Measurements from ENCODE around the gene ERVK3-1. TPM values are rescaled to one million over a fixed set of nuclear protein-coding genes. Genes with fewer than 3 reads are reported as not detected.

ERVK3-1 gene
- polyA plus RNA-seq, 1 of the 3 experiments (the other 2 are of a cell fraction): 69.4 TPM

DNA sequence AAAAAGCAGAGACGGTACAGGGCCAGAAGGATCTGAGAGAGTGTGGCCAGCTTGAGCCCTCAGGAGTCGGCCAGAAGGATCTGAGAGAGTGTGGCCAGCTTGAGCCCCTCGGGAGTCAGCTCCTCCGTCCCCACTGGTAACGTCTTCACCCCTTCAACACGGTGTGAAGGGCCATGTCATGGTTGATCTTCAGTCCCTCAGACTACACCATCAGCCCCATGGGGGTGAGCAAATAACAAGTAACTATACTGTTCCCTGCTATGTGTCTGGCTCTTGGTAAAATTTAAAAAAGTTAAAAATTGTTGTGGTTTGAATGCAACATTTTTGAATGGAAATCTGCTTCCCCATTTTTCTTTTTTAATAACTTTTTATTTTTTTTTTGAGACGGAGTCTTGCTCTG lies 28.0 kb upstream of the ERVK3-1 start:
- peaks cover 5 to 7% of the 10 kb centered on the region in 2 experiments; a peak in 1 of 4 replicates for H3K4me1 ChIP-seq (ENCODE audit: control insufficient read depth in 1 of 2, insufficient read depth in 2 of 2, low read depth in 1 of 2, low read length in 1 of 2)
- H3K27me3 ChIP-seq (ENCODE audit: insufficient read depth): no peaks in the 10 kb centered on the region
- H3F3A ChIP-seq (replicated peaks; ENCODE audit: insufficient read depth): peaks cover 7% of the 10 kb centered on the region
- H3K4me2 ChIP-seq: no peak overlapping the region
- no peak overlapping the region for H3K27ac ChIP-seq (ENCODE audit: low read depth in 2 of 2, low read length in 1 of 2)
- H3K9me2 ChIP-seq: no peaks in the 10 kb centered on the region
- H4K20me1 ChIP-seq (ENCODE audit: insufficient read depth): no peaks in the 10 kb centered on the region
- H3K36me3 ChIP-seq (replicated peaks in 1 of 2; ENCODE audit: control insufficient read depth in 1 of 2, insufficient read depth in 2 of 2, low read length in 1 of 2): peaks cover 3 to 18% of the 10 kb centered on the region in 2 experiments
- TF ChIP-seq, protein P1, sequence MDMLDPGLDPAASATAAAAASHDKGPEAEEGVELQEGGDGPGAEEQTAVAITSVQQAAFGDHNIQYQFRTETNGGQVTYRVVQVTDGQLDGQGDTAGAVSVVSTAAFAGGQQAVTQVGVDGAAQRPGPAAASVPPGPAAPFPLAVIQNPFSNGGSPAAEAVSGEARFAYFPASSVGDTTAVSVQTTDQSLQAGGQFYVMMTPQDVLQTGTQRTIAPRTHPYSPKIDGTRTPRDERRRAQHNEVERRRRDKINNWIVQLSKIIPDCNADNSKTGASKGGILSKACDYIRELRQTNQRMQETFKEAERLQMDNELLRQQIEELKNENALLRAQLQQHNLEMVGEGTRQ (IDR thresholded peaks at IDR 0.05; ENCODE audit: borderline replicate concordance, low read depth, low read length): no peak
- no peak for DNase-seq
- POLR2A ChIA-PET: no interaction called here
- H3K4me3 ChIP-seq (ENCODE audit: low read depth in 2 of 2, low read length in 1 of 2): no peak overlapping the region
- no peak overlapping the region for H2AFZ ChIP-seq (ENCODE audit: low read depth)
- WGBS (ENCODE audit: low lambda C conversion rate): 91% methylated on average over 7 of the region's 7 CpGs
- peaks cover 42% of the 10 kb centered on the region for H3K79me2 ChIP-seq (ENCODE audit: insufficient read depth)
- no peak overlapping the region for H3K9ac ChIP-seq
- peaks cover 13% of the 10 kb centered on the region; the same call in 1 of the 2 replicates for H3K9me3 ChIP-seq
- CTCF ChIA-PET: no interaction called here

DNA sequence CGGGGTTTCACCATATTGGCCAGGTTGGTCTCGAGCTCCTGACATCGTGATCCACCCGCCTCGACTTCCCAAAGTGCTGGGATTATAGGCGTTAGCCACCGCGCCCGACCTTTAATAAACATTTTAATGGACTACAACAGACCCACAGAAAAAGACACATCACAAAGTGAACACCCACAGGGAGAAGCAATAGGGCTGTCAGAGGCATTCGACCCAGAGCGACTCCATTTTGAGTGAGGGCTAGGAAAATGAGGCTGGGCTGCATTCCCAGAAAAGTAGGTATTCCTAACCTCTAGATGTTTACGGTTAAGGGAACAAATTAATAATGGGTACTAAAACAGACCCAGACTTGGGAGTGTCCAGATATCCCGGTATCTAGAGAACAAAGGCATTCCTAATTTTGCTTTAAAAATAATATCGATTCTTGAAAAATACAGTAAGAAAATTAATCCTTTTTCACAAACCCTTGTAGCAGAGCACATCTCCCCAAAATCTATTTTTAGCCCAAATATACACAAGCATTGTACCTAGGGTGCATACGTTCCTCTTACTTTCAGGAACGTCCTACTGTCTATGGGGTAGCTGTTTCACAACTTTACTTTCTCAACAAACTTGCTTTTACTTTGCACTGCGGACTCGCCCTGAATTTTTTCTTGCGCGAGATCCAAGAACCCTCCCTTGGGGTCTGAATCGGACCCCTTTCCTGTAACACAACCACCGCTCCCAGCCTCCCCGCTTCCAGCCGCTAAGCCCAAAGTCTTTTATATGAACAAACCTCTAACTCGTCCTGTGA lies 27.2 kb upstream of the ERVK3-1 start:
- H3K9ac ChIP-seq: peak overlapping the region; percentile 87
- H3K27me3 ChIP-seq (ENCODE audit: insufficient read depth): no peaks in the 10 kb centered on the region
- H3K4me3 ChIP-seq (ENCODE audit: low read depth in 2 of 2, low read length in 1 of 2): peak overlapping the region; percentile 81 to 97
- H3K36me3 ChIP-seq (replicated peaks in 1 of 2; ENCODE audit: control insufficient read depth in 1 of 2, insufficient read depth in 2 of 2, low read length in 1 of 2): peaks cover 3 to 22% of the 10 kb centered on the region in 2 experiments
- 51% methylated on average over 25 of the region's 25 CpGs for WGBS (ENCODE audit: low lambda C conversion rate)
- H2AFZ ChIP-seq (ENCODE audit: low read depth): peak overlapping the region; percentile 100
- peak overlapping the region; percentile 77 for H3K4me2 ChIP-seq
- H3K4me1 ChIP-seq (ENCODE audit: control insufficient read depth in 1 of 2, insufficient read depth in 2 of 2, low read depth in 1 of 2, low read length in 1 of 2): peaks cover 5 to 7% of the 10 kb centered on the region in 2 experiments; a peak in 1 of 4 replicates
- ChIA-PET POLR2A (interaction anchor here (0.6 to 2.0 kb wide), 2 partner anchors 49 to 113 kb away, joined by 3 to 8 read pairs; partner anchors contain the start of gene ZSCAN22), CTCF (no interaction called here)
- H4K20me1 ChIP-seq (ENCODE audit: insufficient read depth): no peaks in the 10 kb centered on the region
- DNase-seq: no peak
- H3K9me3 ChIP-seq: peaks cover 13% of the 10 kb centered on the region; the same call in 1 of the 2 replicates
- H3K27ac ChIP-seq (ENCODE audit: low read depth in 2 of 2, low read length in 1 of 2): peak overlapping the region; percentile 64 to 84
- H3F3A ChIP-seq (replicated peaks; ENCODE audit: insufficient read depth): peaks cover 9% of the 10 kb centered on the region
- H3K79me2 ChIP-seq (ENCODE audit: insufficient read depth): peaks cover 49% of the 10 kb centered on the region
- TF ChIP-seq JUND (IDR thresholded peaks at IDR 0.05): no peak
- TF ChIP-seq, protein P2, sequence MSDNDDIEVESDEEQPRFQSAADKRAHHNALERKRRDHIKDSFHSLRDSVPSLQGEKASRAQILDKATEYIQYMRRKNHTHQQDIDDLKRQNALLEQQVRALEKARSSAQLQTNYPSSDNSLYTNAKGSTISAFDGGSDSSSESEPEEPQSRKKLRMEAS (IDR thresholded peaks at IDR 0.05; ENCODE audit: low read depth): no peak
- no peaks in the 10 kb centered on the region for H3K9me2 ChIP-seq

DNA sequence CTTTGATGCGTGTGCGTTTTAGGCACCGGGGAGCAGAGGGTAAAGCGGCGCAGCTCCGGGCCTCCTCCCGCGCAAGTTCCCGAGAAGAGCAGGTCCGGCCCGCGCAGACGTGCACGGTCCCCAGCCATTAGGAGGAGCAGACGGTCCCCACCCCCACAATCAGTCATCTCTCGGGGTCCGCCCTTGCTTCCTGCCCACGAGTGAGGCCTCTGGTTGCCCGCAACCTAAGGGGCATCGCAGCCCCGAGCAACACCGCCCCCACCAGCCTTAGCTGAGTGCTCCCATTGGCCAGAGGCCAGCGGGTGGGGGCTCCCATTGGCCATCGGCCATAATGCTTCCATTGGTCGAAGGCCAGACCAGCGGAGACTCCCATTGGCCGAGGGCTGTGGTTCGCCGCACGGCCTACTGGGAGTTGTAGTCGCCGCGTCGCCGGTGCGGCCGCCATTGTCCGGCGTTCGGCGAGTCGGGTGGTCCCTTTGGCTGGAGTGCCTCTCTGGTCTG lies 26.6 kb upstream of the ERVK3-1 start, which contains the start of gene ZNF8:
TSS of gene ZNF8 (plus strand) at position 415 of the 501 bp plus-strand sequence. CDS start 127 bp downstream, outside the sequence.
- Histone ChIP-seq H3K4me1 (ENCODE audit: control insufficient read depth in 1 of 2, insufficient read depth in 2 of 2, low read depth in 1 of 2, low read length in 1 of 2) (peaks cover 5 to 7% of the 10 kb centered on the region in 2 experiments; a peak in 1 of 4 replicates), H3F3A (replicated peaks; ENCODE audit: insufficient read depth) (peaks cover 9% of the 10 kb centered on the region), H2AFZ (ENCODE audit: low read depth) (peak within 1 kb of the TSS; percentile 100), H3K79me2 (ENCODE audit: insufficient read depth) (peaks cover 56% of the 10 kb centered on the region), H3K9me2 (no peaks in the 10 kb centered on the region), H3K4me2 (peak within 1 kb of the TSS; percentile 90), H4K20me1 (ENCODE audit: insufficient read depth) (no peaks in the 10 kb centered on the region), H3K36me3 (replicated peaks in 1 of 2; ENCODE audit: control insufficient read depth in 1 of 2, insufficient read depth in 2 of 2, low read length in 1 of 2) (peaks cover 3 to 22% of the 10 kb centered on the region in 2 experiments), H3K4me3 (ENCODE audit: low read depth in 2 of 2, low read length in 1 of 2) (peak within 1 kb of the TSS; percentile 81 to 97), H3K27me3 (ENCODE audit: insufficient read depth) (no peaks in the 10 kb centered on the region), H3K9ac (peak within 1 kb of the TSS; percentile 87), H3K9me3 (peaks cover 13% of the 10 kb centered on the region; the same call in 1 of the 2 replicates), H3K27ac (ENCODE audit: low read depth in 2 of 2, low read length in 1 of 2) (peak within 1 kb of the TSS; percentile 67 to 93)
- peak; percentile 98 for DNase-seq
- ChIA-PET CTCF (no interaction called here), POLR2A (interaction anchor here (0.6 to 2.0 kb wide), 3 partner anchors 29 to 114 kb away, joined by 3 to 8 read pairs (median 3); partner anchors contain the start of gene ZSCAN22)
- WGBS (ENCODE audit: low lambda C conversion rate): 0% methylated on average over 27 of the region's 42 CpGs
- no peak for TF ChIP-seq TEAD4 (IDR thresholded peaks at IDR 0.05; ENCODE audit: borderline replicate concordance, insufficient read depth)
- TF ChIP-seq YY1 (IDR thresholded peaks at IDR 0.05; ENCODE audit: low read depth): peak; percentile 94
- TF ChIP-seq GABPA (IDR thresholded peaks at IDR 0.05; ENCODE audit: low read depth): no peak
- TF ChIP-seq EP300 (IDR thresholded peaks at IDR 0.05; ENCODE audit: borderline replicate concordance in 1 of 2, low read depth in 1 of 2, low read length in 1 of 2): no peak
- TF ChIP-seq RAD21 (IDR thresholded peaks at IDR 0.05; ENCODE audit: low read length): 0 out of 2 replicates have a peak, but pooled peaks have one; percentile 5
- TF ChIP-seq, protein P3, sequence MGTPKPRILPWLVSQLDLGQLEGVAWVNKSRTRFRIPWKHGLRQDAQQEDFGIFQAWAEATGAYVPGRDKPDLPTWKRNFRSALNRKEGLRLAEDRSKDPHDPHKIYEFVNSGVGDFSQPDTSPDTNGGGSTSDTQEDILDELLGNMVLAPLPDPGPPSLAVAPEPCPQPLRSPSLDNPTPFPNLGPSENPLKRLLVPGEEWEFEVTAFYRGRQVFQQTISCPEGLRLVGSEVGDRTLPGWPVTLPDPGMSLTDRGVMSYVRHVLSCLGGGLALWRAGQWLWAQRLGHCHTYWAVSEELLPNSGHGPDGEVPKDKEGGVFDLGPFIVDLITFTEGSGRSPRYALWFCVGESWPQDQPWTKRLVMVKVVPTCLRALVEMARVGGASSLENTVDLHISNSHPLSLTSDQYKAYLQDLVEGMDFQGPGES (IDR thresholded peaks at IDR 0.05; ENCODE audit: low read depth, low read length): peak; percentile 87
- TF ChIP-seq, protein P2 (IDR thresholded peaks at IDR 0.05; ENCODE audit: low read depth): peak; percentile 31; the same call in 1 of the 2 replicates
- no peak for TF ChIP-seq JUND (IDR thresholded peaks at IDR 0.05)
- TF ChIP-seq, protein P4, sequence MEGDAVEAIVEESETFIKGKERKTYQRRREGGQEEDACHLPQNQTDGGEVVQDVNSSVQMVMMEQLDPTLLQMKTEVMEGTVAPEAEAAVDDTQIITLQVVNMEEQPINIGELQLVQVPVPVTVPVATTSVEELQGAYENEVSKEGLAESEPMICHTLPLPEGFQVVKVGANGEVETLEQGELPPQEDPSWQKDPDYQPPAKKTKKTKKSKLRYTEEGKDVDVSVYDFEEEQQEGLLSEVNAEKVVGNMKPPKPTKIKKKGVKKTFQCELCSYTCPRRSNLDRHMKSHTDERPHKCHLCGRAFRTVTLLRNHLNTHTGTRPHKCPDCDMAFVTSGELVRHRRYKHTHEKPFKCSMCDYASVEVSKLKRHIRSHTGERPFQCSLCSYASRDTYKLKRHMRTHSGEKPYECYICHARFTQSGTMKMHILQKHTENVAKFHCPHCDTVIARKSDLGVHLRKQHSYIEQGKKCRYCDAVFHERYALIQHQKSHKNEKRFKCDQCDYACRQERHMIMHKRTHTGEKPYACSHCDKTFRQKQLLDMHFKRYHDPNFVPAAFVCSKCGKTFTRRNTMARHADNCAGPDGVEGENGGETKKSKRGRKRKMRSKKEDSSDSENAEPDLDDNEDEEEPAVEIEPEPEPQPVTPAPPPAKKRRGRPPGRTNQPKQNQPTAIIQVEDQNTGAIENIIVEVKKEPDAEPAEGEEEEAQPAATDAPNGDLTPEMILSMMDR (IDR thresholded peaks at IDR 0.05): no peak
